ENCODE measurements around the gene FBXO10. TPM values are rescaled to one million over a fixed set of nuclear protein-coding genes. Genes with fewer than 3 reads are reported as not detected.

FBXO10 gene
- total and polyA plus RNA-seq, 2 experiments from 2014 or later = 3.4 to 13.4 TPM

- H3K4me3 ChIP-seq = no peak overlapping the region
- no peaks in the 10 kb centered on the region for H3K27me3 ChIP-seq (ENCODE audit: insufficient read depth)
- H3K4me1 ChIP-seq (ENCODE audit: insufficient read depth) = no peaks in the 10 kb centered on the region; the same call in 1 of the 2 replicates
- no peaks in the 10 kb centered on the region for H3F3A ChIP-seq (replicated peaks; ENCODE audit: low read depth)
- Mint-ChIP-seq H3K4me1 (peaks cover 12% of the 10 kb centered on the region), H3K4me3 (no peak overlapping the region), H3K36me3 (ENCODE audit: low read depth) (peaks cover 31% of the 10 kb centered on the region), H3K27me3 (ENCODE audit: insufficient read depth, low read depth, poor library complexity) (peaks cover 9% of the 10 kb centered on the region), H3K9me3 (peaks cover 29% of the 10 kb centered on the region), H3K27ac (no peak overlapping the region)
- DNase-seq (ENCODE audit: low spot score) (no peak), ATAC-seq (no peak)
- H3K4me2 ChIP-seq = no peak overlapping the region
- no peak overlapping the region for H3K27ac ChIP-seq (ENCODE audit: low read depth)
- no peaks in the 10 kb centered on the region for H3K9me2 ChIP-seq (ENCODE audit: insufficient read depth)
- 0 out of 2 replicates have a peak, but pooled peaks cover 8% of the 10 kb centered on the region for H3K79me2 ChIP-seq (replicated peaks; ENCODE audit: insufficient read depth)
- TF ChIP-seq ETS1 (IDR thresholded peaks at IDR 0.05) (no peak), ZNF331 (CRISPR knock-in tag; IDR thresholded peaks at IDR 0.05; ENCODE audit: low read depth) (no peak), EZH2 (IDR thresholded peaks at IDR 0.05; ENCODE audit: low read depth, unreplicated experiment) (no peak), NANOG (IDR thresholded peaks at IDR 0.05; ENCODE audit: borderline replicate concordance) (no peak), CREB1 (CRISPR knock-in tag; IDR thresholded peaks at IDR 0.05; ENCODE audit: low read depth) (no peak), POLR2AphosphoS5 (IDR thresholded peaks at IDR 0.05; ENCODE audit: low read depth) (no peak), EZH2phosphoT487 (IDR thresholded peaks at IDR 0.05; ENCODE audit: unreplicated experiment) (no peak), ZNF114 (CRISPR knock-in tag; IDR thresholded peaks at IDR 0.05) (no peak), CTCF (conservative IDR thresholded peaks at IDR 0.05; ENCODE audit: low read depth in 2 of 2) (no peak), JUNB (IDR thresholded peaks at IDR 0.05; ENCODE audit: unreplicated experiment) (no peak), STAT1 (IDR thresholded peaks at IDR 0.05; ENCODE audit: unreplicated experiment) (no peak)
- TF ChIP-seq, protein P1, sequence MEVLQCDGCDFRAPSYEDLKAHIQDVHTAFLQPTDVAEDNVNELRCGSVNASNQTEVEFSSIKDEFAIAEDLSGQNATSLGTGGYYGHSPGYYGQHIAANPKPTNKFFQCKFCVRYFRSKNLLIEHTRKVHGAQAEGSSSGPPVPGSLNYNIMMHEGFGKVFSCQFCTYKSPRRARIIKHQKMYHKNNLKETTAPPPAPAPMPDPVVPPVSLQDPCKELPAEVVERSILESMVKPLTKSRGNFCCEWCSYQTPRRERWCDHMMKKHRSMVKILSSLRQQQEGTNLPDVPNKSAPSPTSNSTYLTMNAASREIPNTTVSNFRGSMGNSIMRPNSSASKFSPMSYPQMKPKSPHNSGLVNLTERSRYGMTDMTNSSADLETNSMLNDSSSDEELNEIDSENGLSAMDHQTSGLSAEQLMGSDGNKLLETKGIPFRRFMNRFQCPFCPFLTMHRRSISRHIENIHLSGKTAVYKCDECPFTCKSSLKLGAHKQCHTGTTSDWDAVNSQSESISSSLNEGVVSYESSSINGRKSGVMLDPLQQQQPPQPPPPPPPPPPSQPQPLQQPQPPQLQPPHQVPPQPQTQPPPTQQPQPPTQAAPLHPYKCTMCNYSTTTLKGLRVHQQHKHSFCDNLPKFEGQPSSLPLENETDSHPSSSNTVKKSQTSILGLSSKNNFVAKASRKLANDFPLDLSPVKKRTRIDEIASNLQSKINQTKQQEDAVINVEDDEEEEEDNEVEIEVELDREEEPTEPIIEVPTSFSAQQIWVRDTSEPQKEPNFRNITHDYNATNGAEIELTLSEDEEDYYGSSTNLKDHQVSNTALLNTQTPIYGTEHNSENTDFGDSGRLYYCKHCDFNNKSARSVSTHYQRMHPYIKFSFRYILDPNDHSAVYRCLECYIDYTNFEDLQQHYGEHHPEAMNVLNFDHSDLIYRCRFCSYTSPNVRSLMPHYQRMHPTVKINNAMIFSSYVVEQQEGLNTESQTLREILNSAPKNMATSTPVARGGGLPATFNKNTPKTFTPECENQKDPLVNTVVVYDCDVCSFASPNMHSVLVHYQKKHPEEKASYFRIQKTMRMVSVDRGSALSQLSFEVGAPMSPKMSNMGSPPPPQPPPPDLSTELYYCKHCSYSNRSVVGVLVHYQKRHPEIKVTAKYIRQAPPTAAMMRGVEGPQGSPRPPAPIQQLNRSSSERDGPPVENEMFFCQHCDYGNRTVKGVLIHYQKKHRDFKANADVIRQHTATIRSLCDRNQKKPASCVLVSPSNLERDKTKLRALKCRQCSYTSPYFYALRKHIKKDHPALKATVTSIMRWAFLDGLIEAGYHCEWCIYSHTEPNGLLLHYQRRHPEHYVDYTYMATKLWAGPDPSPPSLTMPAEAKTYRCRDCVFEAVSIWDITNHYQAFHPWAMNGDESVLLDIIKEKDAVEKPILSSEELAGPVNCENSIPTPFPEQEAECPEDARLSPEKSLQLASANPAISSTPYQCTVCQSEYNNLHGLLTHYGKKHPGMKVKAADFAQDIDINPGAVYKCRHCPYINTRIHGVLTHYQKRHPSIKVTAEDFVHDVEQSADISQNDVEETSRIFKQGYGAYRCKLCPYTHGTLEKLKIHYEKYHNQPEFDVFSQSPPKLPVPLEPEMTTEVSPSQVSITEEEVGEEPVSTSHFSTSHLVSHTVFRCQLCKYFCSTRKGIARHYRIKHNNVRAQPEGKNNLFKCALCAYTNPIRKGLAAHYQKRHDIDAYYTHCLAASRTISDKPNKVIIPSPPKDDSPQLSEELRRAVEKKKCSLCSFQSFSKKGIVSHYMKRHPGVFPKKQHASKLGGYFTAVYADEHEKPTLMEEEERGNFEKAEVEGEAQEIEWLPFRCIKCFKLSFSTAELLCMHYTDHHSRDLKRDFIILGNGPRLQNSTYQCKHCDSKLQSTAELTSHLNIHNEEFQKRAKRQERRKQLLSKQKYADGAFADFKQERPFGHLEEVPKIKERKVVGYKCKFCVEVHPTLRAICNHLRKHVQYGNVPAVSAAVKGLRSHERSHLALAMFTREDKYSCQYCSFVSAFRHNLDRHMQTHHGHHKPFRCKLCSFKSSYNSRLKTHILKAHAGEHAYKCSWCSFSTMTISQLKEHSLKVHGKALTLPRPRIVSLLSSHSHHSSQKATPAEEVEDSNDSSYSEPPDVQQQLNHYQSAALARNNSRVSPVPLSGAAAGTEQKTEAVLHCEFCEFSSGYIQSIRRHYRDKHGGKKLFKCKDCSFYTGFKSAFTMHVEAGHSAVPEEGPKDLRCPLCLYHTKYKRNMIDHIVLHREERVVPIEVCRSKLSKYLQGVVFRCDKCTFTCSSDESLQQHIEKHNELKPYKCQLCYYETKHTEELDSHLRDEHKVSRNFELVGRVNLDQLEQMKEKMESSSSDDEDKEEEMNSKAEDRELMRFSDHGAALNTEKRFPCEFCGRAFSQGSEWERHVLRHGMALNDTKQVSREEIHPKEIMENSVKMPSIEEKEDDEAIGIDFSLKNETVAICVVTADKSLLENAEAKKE (CRISPR knock-in tag; IDR thresholded peaks at IDR 0.05) = no peak
- TF ChIP-seq, protein P2, sequence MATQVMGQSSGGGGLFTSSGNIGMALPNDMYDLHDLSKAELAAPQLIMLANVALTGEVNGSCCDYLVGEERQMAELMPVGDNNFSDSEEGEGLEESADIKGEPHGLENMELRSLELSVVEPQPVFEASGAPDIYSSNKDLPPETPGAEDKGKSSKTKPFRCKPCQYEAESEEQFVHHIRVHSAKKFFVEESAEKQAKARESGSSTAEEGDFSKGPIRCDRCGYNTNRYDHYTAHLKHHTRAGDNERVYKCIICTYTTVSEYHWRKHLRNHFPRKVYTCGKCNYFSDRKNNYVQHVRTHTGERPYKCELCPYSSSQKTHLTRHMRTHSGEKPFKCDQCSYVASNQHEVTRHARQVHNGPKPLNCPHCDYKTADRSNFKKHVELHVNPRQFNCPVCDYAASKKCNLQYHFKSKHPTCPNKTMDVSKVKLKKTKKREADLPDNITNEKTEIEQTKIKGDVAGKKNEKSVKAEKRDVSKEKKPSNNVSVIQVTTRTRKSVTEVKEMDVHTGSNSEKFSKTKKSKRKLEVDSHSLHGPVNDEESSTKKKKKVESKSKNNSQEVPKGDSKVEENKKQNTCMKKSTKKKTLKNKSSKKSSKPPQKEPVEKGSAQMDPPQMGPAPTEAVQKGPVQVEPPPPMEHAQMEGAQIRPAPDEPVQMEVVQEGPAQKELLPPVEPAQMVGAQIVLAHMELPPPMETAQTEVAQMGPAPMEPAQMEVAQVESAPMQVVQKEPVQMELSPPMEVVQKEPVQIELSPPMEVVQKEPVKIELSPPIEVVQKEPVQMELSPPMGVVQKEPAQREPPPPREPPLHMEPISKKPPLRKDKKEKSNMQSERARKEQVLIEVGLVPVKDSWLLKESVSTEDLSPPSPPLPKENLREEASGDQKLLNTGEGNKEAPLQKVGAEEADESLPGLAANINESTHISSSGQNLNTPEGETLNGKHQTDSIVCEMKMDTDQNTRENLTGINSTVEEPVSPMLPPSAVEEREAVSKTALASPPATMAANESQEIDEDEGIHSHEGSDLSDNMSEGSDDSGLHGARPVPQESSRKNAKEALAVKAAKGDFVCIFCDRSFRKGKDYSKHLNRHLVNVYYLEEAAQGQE (IDR thresholded peaks at IDR 0.05; ENCODE audit: unreplicated experiment) = no peak
- no peak overlapping the region for H2AFZ ChIP-seq
- no peaks in the 10 kb centered on the region; the same call in 1 of the 2 replicates for H3K36me3 ChIP-seq (ENCODE audit: insufficient read depth)
- no peaks in the 10 kb centered on the region for H4K20me1 ChIP-seq (replicated peaks; ENCODE audit: insufficient read depth)
Observed at GRCh38 chr9:37564916-37565315, 11.3 kb downstream of the FBXO10 start.

Measured in GM23338 (cell line).